HepG2 (cell line): ENCODE measurements around the gene RHOG. TPM values are rescaled to one million over a fixed set of nuclear protein-coding genes. Genes with fewer than 3 reads are reported as not detected.

Source experiments
- ATAD3A ChIP-seq: sonication (generic); formaldehyde crosslinking; IDR thresholded peaks from 2 replicates; pipeline ENCODE4 v1.4.0; 2020; ENCODE audit warnings: missing genetic modification reagents
- FOXP4 ChIP-seq: sonication (generic); formaldehyde crosslinking; IDR thresholded peaks from 2 replicates; pipeline ENCODE4 v1.4.0; 2020; ENCODE audit warnings: missing genetic modification reagents
- KIAA2018 ChIP-seq: sonication (generic); formaldehyde crosslinking; IDR thresholded peaks from 2 replicates; pipeline ENCODE4 v1.5.0; 2020; ENCODE audit warnings: mild to moderate bottlenecking, missing genetic modification reagents, borderline replicate concordance
- MED1 ChIP-seq: sonication (generic); formaldehyde crosslinking; IDR thresholded peaks from 2 replicates; pipeline ENCODE4 v1.4.0; 2020; ENCODE audit warnings: missing genetic modification reagents
- NCOA2 ChIP-seq: sonication (generic); formaldehyde crosslinking; IDR thresholded peaks from 2 replicates; pipeline ENCODE4 v1.8.0; 2022; ENCODE audit warnings: inconsistent platforms
- NR3C1 ChIP-seq: sonication (generic); formaldehyde crosslinking; IDR thresholded peaks from 2 replicates; pipeline ENCODE4 v1.4.0; 2020; ENCODE audit warnings: missing genetic modification reagents
- SRSF1 ChIP-seq: fragments of 200-400 bp; formaldehyde crosslinking; optimal IDR thresholded peaks from 2 replicates; pipeline ENCODE3; 2017; ENCODE audit warnings: mild to moderate bottlenecking, low read depth, low read length, moderate library complexity
- ZBED4 ChIP-seq: sonication (generic); formaldehyde crosslinking; IDR thresholded peaks from 2 replicates; pipeline ENCODE4 v1.4.0; 2020; ENCODE audit warnings: missing genetic modification reagents, borderline replicate concordance
- ZFP91 ChIP-seq: sonication (generic); formaldehyde crosslinking; IDR thresholded peaks from 2 replicates; pipeline ENCODE4 v1.9.0; 2022; ENCODE audit warnings: missing genetic modification reagents, mild to moderate bottlenecking, borderline replicate concordance
- ZNF350 ChIP-seq: sonication (generic); formaldehyde crosslinking; IDR thresholded peaks from 2 replicates; pipeline ENCODE4 v1.4.0; 2020; ENCODE audit warnings: mild to moderate bottlenecking, low read depth, missing genetic modification reagents, borderline replicate concordance
- ZNF446 ChIP-seq: sonication (generic); formaldehyde crosslinking; IDR thresholded peaks from 2 replicates; pipeline ENCODE4 v1.5.0; 2020; ENCODE audit warnings: mild to moderate bottlenecking, missing genetic modification reagents
- ZNF878 ChIP-seq: sonication (generic); formaldehyde crosslinking; IDR thresholded peaks from 2 replicates; pipeline ENCODE4 v1.8.1; 2023; ENCODE audit warnings: mild to moderate bottlenecking, missing genetic modification reagents, moderate library complexity
- polyA plus RNA-seq, 8 experiments: library from polyadenylated mRNA; depleted of rRNA in 3 of 8; stranded (reverse) in 7 of 8; unstranded in 1 of 8; fragments of >200 nt; fragmentation: Illumina TruSeq in 4 of 8; extraction: Trizol in 4 of 8; gene quantifications; 2 replicates each; pipeline versions ENCODE4 v1.2.1 to v1.2.3, GENCODE V29; 2011 to 2016; ENCODE audit warnings: low read depth in 4 of 8, missing spikeins in 1 of 8, mixed read lengths in 1 of 8; ENCODE audit not compliant: insufficient read depth in 1 of 8
- total RNA-seq, 5 experiments: library from RNA; depleted of rRNA; stranded (reverse); fragments of >200 nt; fragmentation: Illumina TruSeq; extraction: Trizol; gene quantifications; 2 replicates each; pipeline ENCODE4 v1.2.3, GENCODE V29; 2016; ENCODE audit warnings: low read depth in 1 of 5

The RHOG gene
- total and polyA plus RNA-seq, 2 of the 13 experiments (the other 11 are each of a cell fraction or from before 2014, with no cell fraction given): 7.7 to 23.4 TPM

- TF ChIP-seq FOXP4 (no peak), ZNF446 (CRISPR knock-in tag) (no peak), ZNF350 (no peak), ATAD3A (CRISPR knock-in tag) (no peak), ZNF878 (no peak), NCOA2 (no peak), MED1 (0 out of 2 replicates have a peak, but pooled peaks have one; percentile 2), ZFP91 (no peak), KIAA2018 (no peak), SRSF1 (no peak), NR3C1 (no peak), ZBED4 (CRISPR knock-in tag) (0 out of 2 replicates have a peak, but pooled peaks have one; percentile 11)
These were observed 26.7 kb upstream of the RHOG start (continued) for GRCh38 chr11:3867209-3868091.
